A549 (cell line): ENCODE measurements around the gene AK3. TPM values are rescaled to one million over a fixed set of nuclear protein-coding genes. Genes with fewer than 3 reads are reported as not detected.

Experiments used
- ATAC-seq, 2 experiments: fragments of 200-7000 bp in 1 of 2; fragments of >200 bp in 1 of 2; cut with Nextera tagmentation in 1 of 2; cut with Tn5 transposase in 1 of 2; 3 replicates each; pipeline versions ENCODE4 v1.8.0 to v1.9.1; 2018 to 2020; ENCODE audit warnings: mild to moderate bottlenecking in 1 of 2, moderate library complexity in 1 of 2
- CTCF ChIA-PET: fragments of 300-600 bp; sonication (Branson Sonifier 250); formaldehyde crosslinking; extraction: SDS; loops from one replicate; lab custom pipeline; 2021; ENCODE audit warnings: antibody characterized with exemption, inconsistent platforms; lab: Yijun Ruan, JAX
- POLR2A ChIA-PET: fragments of 350-600 bp; formaldehyde crosslinking; extraction: SDS; loops from one replicate; lab custom pipeline; 2021; ENCODE audit warnings: antibody characterized with exemption, inconsistent platforms; lab: Yijun Ruan, JAX
- DNase-seq, 2 experiments: peaks; one replicate each; pipeline versions ENCODE4 v3.0.0 to v3.0.0-alpha.2; 2011 to 2016; ENCODE audit warnings: low read depth in 1 of 2, low spot score in 1 of 2
- FAIRE-seq: peaks from 2 replicates; lab custom pipeline; 2011; peaks lifted over from hg19 to GRCh38; lab: Jason Lieb, UNC
- H3K27ac ChIP-seq, 2 experiments: fragments of >200 bp; sonication (Bioruptor Twin); formaldehyde crosslinking; 3 replicates each; pipeline ENCODE4 v1.5.1; 2016 to 2017
- H3K4me1 ChIP-seq: fragments of >200 bp; sonication (Bioruptor Twin); formaldehyde crosslinking; 3 replicates; pipeline ENCODE4 v1.6.1; 2016
- H3K4me2 ChIP-seq: fragments of >200 bp; sonication (Bioruptor Twin); formaldehyde crosslinking; 3 replicates; pipeline ENCODE4 v1.6.1; 2016
- H3K4me3 ChIP-seq: fragments of >200 bp; sonication (Bioruptor Twin); formaldehyde crosslinking; 3 replicates; pipeline ENCODE4 v1.5.1; 2016
- H3K9me3 ChIP-seq: fragments of >200 bp; sonication (Bioruptor Twin); formaldehyde crosslinking; 3 replicates; pipeline ENCODE4 v1.6.1; 2016
- BCL3 ChIP-seq: fragments of >200 bp; sonication (Bioruptor Twin); formaldehyde crosslinking; IDR thresholded peaks from 3 replicates; pipeline ENCODE4 v1.6.1; 2016
- BHLHE40 ChIP-seq: IDR thresholded peaks from 2 replicates; pipeline ENCODE4 v1.6.1; 2012; ENCODE audit warnings: low read depth, low read length, inconsistent platforms
- CBX2 ChIP-seq: fragments of 200-600 bp; sonication (generic); IDR thresholded peaks from 2 replicates; pipeline ENCODE4 v1.6.1; 2016; ENCODE audit warnings: low read depth, mild to moderate bottlenecking, borderline replicate concordance
- EP300 ChIP-seq, 2 experiments: fragments of >200 bp; sonication (Bioruptor Twin); formaldehyde crosslinking; IDR thresholded peaks; 2 replicates in 1 of 2; 3 replicates in 1 of 2; pipeline ENCODE4 v1.6.1; 2016 to 2017
- FOSL2 ChIP-seq, 2 experiments: fragments of 450-650 bp in 1 of 2; fragments of >200 bp in 1 of 2; sonication (Bioruptor Twin) in 1 of 2; formaldehyde crosslinking; IDR thresholded peaks; 2 replicates each; pipeline versions ENCODE4 v1.5.0 to v1.6.1; 2016 to 2020; ENCODE audit warnings: mild to moderate bottlenecking in 1 of 2, moderate library complexity in 1 of 2
- FOXS1 ChIP-seq: fragments of 250-450 bp; sonication (Bioruptor Pico); IDR thresholded peaks from 2 replicates; pipeline ENCODE4 v1.5.0; 2020; ENCODE audit warnings: mild to moderate bottlenecking, moderate library complexity
- HMGXB4 ChIP-seq: fragments of 250-450 bp; sonication (Bioruptor Pico); IDR thresholded peaks from 2 replicates; pipeline ENCODE4 v1.5.0; 2021; ENCODE audit warnings: mild to moderate bottlenecking, moderate library complexity, borderline replicate concordance
- HOXB13 ChIP-seq: fragments of 250-450 bp; sonication (Bioruptor Pico); IDR thresholded peaks from 2 replicates; pipeline ENCODE4 v1.5.0; 2020; ENCODE audit warnings: low read depth, mild to moderate bottlenecking, moderate library complexity
- KDM5A ChIP-seq: fragments of 200-600 bp; sonication (generic); IDR thresholded peaks from 2 replicates; pipeline ENCODE4 v1.6.1; 2016; ENCODE audit warnings: antibody characterized with exemption, mild to moderate bottlenecking
- MYC ChIP-seq: IDR thresholded peaks from 2 replicates; pipeline ENCODE4 v1.6.1; 2012; ENCODE audit warnings: mild to moderate bottlenecking, inconsistent platforms, low read length, improper control_type of control experiment, borderline replicate concordance
- PHF8 ChIP-seq: fragments of 200-600 bp; sonication (generic); IDR thresholded peaks from 2 replicates; pipeline ENCODE4 v1.6.1; 2016; ENCODE audit warnings: low read depth, mild to moderate bottlenecking, antibody characterized with exemption, moderate library complexity, borderline replicate concordance
- REST ChIP-seq: fragments of 200-600 bp; sonication (generic); IDR thresholded peaks from 2 replicates; pipeline ENCODE4 v1.6.1; 2016; ENCODE audit warnings: antibody characterized with exemption, mild to moderate bottlenecking, moderate library complexity
- RFX5 ChIP-seq: fragments of 450-650 bp; IDR thresholded peaks from 2 replicates; pipeline ENCODE4 v1.7.1; 2014; ENCODE audit warnings: antibody characterized with exemption, mild to moderate bottlenecking, moderate library complexity
- SREBF2 ChIP-seq: fragments of 450-650 bp; IDR thresholded peaks from 2 replicates; pipeline ENCODE4 v1.6.1; 2014; ENCODE audit warnings: mild to moderate bottlenecking, moderate library complexity
- TFCP2L1 ChIP-seq: fragments of 250-450 bp; sonication (Bioruptor Pico); IDR thresholded peaks from 2 replicates; pipeline ENCODE4 v1.5.0; 2021; ENCODE audit warnings: mild to moderate bottlenecking
- TP53 ChIP-seq: fragments of 250-450 bp; sonication (Bioruptor Pico); IDR thresholded peaks from 2 replicates; pipeline ENCODE4 v1.5.0; 2021; ENCODE audit warnings: mild to moderate bottlenecking, moderate library complexity
- ZFP36 ChIP-seq: fragments of 450-650 bp; IDR thresholded peaks from 2 replicates; pipeline ENCODE4 v1.6.1; 2014; ENCODE audit warnings: borderline replicate concordance; ENCODE audit not compliant: partially characterized antibody
- WGBS: methylation state at CpG from one replicate; pipeline ENCODE4 v1.1.6; 2017; ENCODE audit errors: missing lambda C conversion rate; 5-methylcytosine and 5-hydroxymethylcytosine counted together
- polyA plus RNA-seq, 4 experiments: library from polyadenylated mRNA; depleted of rRNA in 3 of 4; stranded (reverse); fragments of >200 nt; fragmentation: RNase III in 1 of 4; extraction: RNeasy Plus Mini Kit Qiagen cat#74134 plus additional on column Dnase treatment in 1 of 4; gene quantifications; 2 replicates in 3 of 4; 3 replicates in 1 of 4; pipeline ENCODE4 v1.2.3, GENCODE V29; 2011 to 2017
- TF ChIP-seq, protein P1 (sequence below): IDR thresholded peaks from 2 replicates; pipeline ENCODE4 v1.6.1; 2012; ENCODE audit warnings: low read depth, borderline replicate concordance

AK3 gene
- polyA plus RNA-seq, 2 of the 4 experiments (the other 2 are of a cell fraction): 51.0 to 83.0 TPM

GRCh38 chr9:4742246-4742645, 1.2 kb upstream of the AK3 start:
- TF ChIP-seq TP53 (CRISPR knock-in tag): no peak
- no peak for TF ChIP-seq HMGXB4 (CRISPR knock-in tag)
- TF ChIP-seq BHLHE40: no peak
- TF ChIP-seq CBX2: no peak
- TF ChIP-seq REST: no peak
- TF ChIP-seq TFCP2L1 (CRISPR knock-in tag): no peak
- TF ChIP-seq PHF8: no peak
- TF ChIP-seq BCL3: no peak
- no peak for TF ChIP-seq RFX5
- TF ChIP-seq MYC: no peak
- TF ChIP-seq EP300 (IDR thresholded peaks at IDR 0.05): no peak
- TF ChIP-seq HOXB13 (CRISPR knock-in tag): no peak
- Histone ChIP-seq H3K27ac (peak overlapping the region; percentile 88 to 92; a peak in 5 of 6 replicates), H3K9me3 (no peaks in the 10 kb centered on the region), H3K4me2 (peak overlapping the region; percentile 75), H3K4me1 (peaks cover 24% of the 10 kb centered on the region), H3K4me3 (no peak overlapping the region)
- FAIRE-seq (no peak), DNase-seq (no peak), ATAC-seq (no peak)
- ChIA-PET CTCF (interaction anchor here (1.1 to 8.0 kb wide), 8 partner anchors 9 to 847 kb away, joined by 3 to 69 read pairs (median 9); partner anchors contain the start of gene SPATA6L), POLR2A (interaction anchor here (0.7 to 1.1 kb wide), 2 partner anchors 63 to 85 kb away, joined by 3 read pairs; partner anchors contain the start of gene CDC37L1)
- WGBS: 59% methylated on average over 3 of the region's 3 CpGs

- ATAC-seq: peak; percentile 48 to 54
- peak overlapping the region; percentile 88 to 92 for H3K27ac ChIP-seq
- peaks cover 24% of the 10 kb centered on the region for H3K4me1 ChIP-seq
- peak overlapping the region; percentile 75 for H3K4me2 ChIP-seq
- no peaks in the 10 kb centered on the region for H3K9me3 ChIP-seq
- peak in 1 of 2 experiments; percentile 32 for DNase-seq
- no peak for FAIRE-seq
- POLR2A ChIA-PET: interaction anchor here (0.9 to 2.2 kb wide), 9 partner anchors 8 to 1897 kb away, joined by 3 to 12 read pairs (median 4); partner anchors contain the start of genes CDC37L1, PLGRKT, PUM3 and RCL1
- peak overlapping the region; percentile 88 for H3K4me3 ChIP-seq
- TF ChIP-seq ZFP36 (no peak), SREBF2 (no peak), PHF8 (no peak), FOXS1 (CRISPR knock-in tag) (no peak), BCL3 (peak; percentile 33; the same call in 2 of the 3 replicates), KDM5A (no peak), FOSL2 (IDR thresholded peaks at IDR 0.05) (no peak), FOSL2 (CRISPR knock-in tag; IDR thresholded peaks at IDR 0.05) (no peak)
- TF ChIP-seq, protein P1, sequence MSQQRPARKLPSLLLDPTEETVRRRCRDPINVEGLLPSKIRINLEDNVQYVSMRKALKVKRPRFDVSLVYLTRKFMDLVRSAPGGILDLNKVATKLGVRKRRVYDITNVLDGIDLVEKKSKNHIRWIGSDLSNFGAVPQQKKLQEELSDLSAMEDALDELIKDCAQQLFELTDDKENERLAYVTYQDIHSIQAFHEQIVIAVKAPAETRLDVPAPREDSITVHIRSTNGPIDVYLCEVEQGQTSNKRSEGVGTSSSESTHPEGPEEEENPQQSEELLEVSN: no peak
- TF ChIP-seq, all 56 proteins: peak for 1
- WGBS: 15% methylated on average over 42 of the region's 54 CpGs
- CTCF ChIA-PET: interaction anchor here (0.9 to 8.0 kb wide), 13 partner anchors 10 to 848 kb away, joined by 3 to 69 read pairs (median 8); partner anchors contain the start of gene SPATA6L
These were observed 525 bp upstream of the AK3 start for GRCh38 chr9:4741365-4742089.
